ENCODE data around the gene DAZAP2.
A peak's percentile ranks its signal among the peaks of the same experiment; 100 is the strongest.
"Not testable (repeated sequence)": the region's sequence is repeated elsewhere in the genome, so short reads cannot be mapped to it uniquely, and the experiment has no call there.

Gene DAZAP2

GRCh38 chr12:51270951-51271518 lies 32.4 kb downstream of the DAZAP2 start:
- Histone ChIP-seq H3K27ac (ENCODE audit: insufficient read depth in 1 of 2, low read depth in 1 of 2, low read length in 2 of 2, poor library complexity in 1 of 2, severe bottlenecking in 2 of 2) (no peak overlapping the region), H3K4me3 (ENCODE audit: control insufficient read depth in 1 of 7, extremely low read depth in 1 of 7, insufficient read depth in 4 of 7, low read depth in 2 of 7, low read length in 6 of 7) (peak overlapping the region; percentile 59 to 85 (median 74)), H3K9me3 (ENCODE audit: control extremely low read depth in 1 of 5, control insufficient read depth in 4 of 5, insufficient read depth in 2 of 5, low read depth in 1 of 5, low read length in 4 of 5) (no peaks in the 10 kb centered on the region), H3K4me1 (ENCODE audit: control extremely low read depth in 1 of 4, control insufficient read depth in 4 of 4, insufficient read depth in 4 of 4, low read length in 3 of 4) (peaks cover 0 to 20% (median 18%) of the 10 kb centered on the region in 4 experiments), H3K36me3 (ENCODE audit: control insufficient read depth in 4 of 4, insufficient read depth in 4 of 4, low read length in 3 of 4) (no peaks in the 10 kb centered on the region), H3K27me3 (replicated peaks in 2 of 5; ENCODE audit: control insufficient read depth in 4 of 5, insufficient read depth in 5 of 5, low read length in 4 of 5) (peaks cover 0 to 4% (median 0%) of the 10 kb centered on the region in 5 experiments)
- ChIA-PET POLR2A (interaction anchor here (1.7 kb wide), 1 partner anchor 32 kb away, joined by 4 read pairs; the partner anchor contains the start of gene DAZAP2), CTCF (interaction anchor here (0.7 to 2.4 kb wide), 4 partner anchors 10 to 70 kb away, joined by 3 to 14 read pairs (median 4); no protein-coding TSS in a partner anchor)
- WGBS (ENCODE audit: insufficient coverage): 51% methylated on average over 6 of the region's 9 CpGs
- peak in 1 of 3 donors; percentile 47 for DNase-seq

- H3K27me3 ChIP-seq (replicated peaks in 2 of 5; ENCODE audit: control insufficient read depth in 4 of 5, insufficient read depth in 5 of 5, low read length in 4 of 5); DNase-seq; H3K9me3 ChIP-seq (ENCODE audit: control extremely low read depth in 1 of 5, control insufficient read depth in 4 of 5, insufficient read depth in 2 of 5, low read depth in 1 of 5, low read length in 4 of 5); H3K27ac ChIP-seq (ENCODE audit: insufficient read depth in 1 of 2, low read depth in 1 of 2, low read length in 2 of 2, poor library complexity in 1 of 2, severe bottlenecking in 2 of 2); H3K4me3 ChIP-seq (ENCODE audit: control insufficient read depth in 1 of 7, extremely low read depth in 1 of 7, insufficient read depth in 4 of 7, low read depth in 2 of 7, low read length in 6 of 7); CTCF ChIA-PET; H3K36me3 ChIP-seq (ENCODE audit: control insufficient read depth in 4 of 4, insufficient read depth in 4 of 4, low read length in 3 of 4): not testable (repeated sequence)
- H3K4me1 ChIP-seq (ENCODE audit: control extremely low read depth in 1 of 4, control insufficient read depth in 4 of 4, insufficient read depth in 4 of 4, low read length in 3 of 4): peaks cover 0 to 20% (median 18%) of the 10 kb centered on the region in 4 experiments
- 96% methylated on average over 3 of the region's 7 CpGs for whole genome bisulfite sequencing (ENCODE audit: insufficient coverage)
- POLR2A ChIA-PET: interaction anchor here (0.6 kb wide), 1 partner anchor 48 kb away, joined by 3 read pairs; no protein-coding TSS in a partner anchor
Measured at GRCh38 chr12:51272810-51273209, 34.2 kb downstream of the DAZAP2 start.

GRCh38 chr12:51275088-51275487 lies 36.5 kb downstream of the DAZAP2 start:
- H3K9me3 ChIP-seq (ENCODE audit: control extremely low read depth in 1 of 5, control insufficient read depth in 4 of 5, insufficient read depth in 2 of 5, low read depth in 1 of 5, low read length in 4 of 5): no peaks in the 10 kb centered on the region
- H3K27me3 ChIP-seq (replicated peaks in 2 of 5; ENCODE audit: control insufficient read depth in 4 of 5, insufficient read depth in 5 of 5, low read length in 4 of 5): peaks cover 0 to 4% (median 0%) of the 10 kb centered on the region in 5 experiments
- POLR2A ChIA-PET: no interaction called here
- no peak overlapping the region for H3K27ac ChIP-seq (ENCODE audit: insufficient read depth in 1 of 2, low read depth in 1 of 2, low read length in 2 of 2, poor library complexity in 1 of 2, severe bottlenecking in 2 of 2)
- no peak overlapping the region for H3K4me3 ChIP-seq (ENCODE audit: control insufficient read depth in 1 of 7, extremely low read depth in 1 of 7, insufficient read depth in 4 of 7, low read depth in 2 of 7, low read length in 6 of 7)
- CTCF ChIA-PET: interaction anchor here (1.8 kb wide), 1 partner anchor 66 kb away, joined by 7 read pairs; no protein-coding TSS in a partner anchor
- WGBS (ENCODE audit: insufficient coverage): 91% methylated on average over 1 of the region's 1 CpG
- no peaks in the 10 kb centered on the region for H3K36me3 ChIP-seq (ENCODE audit: control insufficient read depth in 4 of 4, insufficient read depth in 4 of 4, low read length in 3 of 4)
- H3K4me1 ChIP-seq (ENCODE audit: control extremely low read depth in 1 of 4, control insufficient read depth in 4 of 4, insufficient read depth in 4 of 4, low read length in 3 of 4): peaks cover 0 to 10% (median 7%) of the 10 kb centered on the region in 4 experiments
- DNase-seq: peak in 1 of 3 donors; percentile 11

- no peak for DNase-seq
- no peaks in the 10 kb centered on the region for H3K9me3 ChIP-seq (ENCODE audit: control extremely low read depth in 1 of 5, control insufficient read depth in 4 of 5, insufficient read depth in 2 of 5, low read depth in 1 of 5, low read length in 4 of 5)
- no peaks in the 10 kb centered on the region for H3K27me3 ChIP-seq (replicated peaks in 2 of 5; ENCODE audit: control insufficient read depth in 4 of 5, insufficient read depth in 5 of 5, low read length in 4 of 5)
- WGBS (ENCODE audit: insufficient coverage): 100% methylated on average over 2 of the region's 4 CpGs
- H3K27ac ChIP-seq (ENCODE audit: insufficient read depth in 1 of 2, low read depth in 1 of 2, low read length in 2 of 2, poor library complexity in 1 of 2, severe bottlenecking in 2 of 2): no peak overlapping the region
- no peaks in the 10 kb centered on the region for H3K4me1 ChIP-seq (ENCODE audit: control extremely low read depth in 1 of 4, control insufficient read depth in 4 of 4, insufficient read depth in 4 of 4, low read length in 3 of 4)
- no peak overlapping the region for H3K4me3 ChIP-seq (ENCODE audit: control insufficient read depth in 1 of 7, extremely low read depth in 1 of 7, insufficient read depth in 4 of 7, low read depth in 2 of 7, low read length in 6 of 7)
- H3K36me3 ChIP-seq (ENCODE audit: control insufficient read depth in 4 of 4, insufficient read depth in 4 of 4, low read length in 3 of 4): peaks cover 7 to 48% (median 17%) of the 10 kb centered on the region in 4 experiments
- POLR2A ChIA-PET: no interaction called here
- CTCF ChIA-PET: interaction anchor here (0.6 to 1.5 kb wide), 5 partner anchors 11 to 62 kb away, joined by 3 to 4 read pairs (median 3); no protein-coding TSS in a partner anchor
Measured at GRCh38 chr12:51281202-51281924, 42.7 kb downstream of the DAZAP2 start.

- peaks cover 12 to 76% (median 32%) of the 10 kb centered on the region in 4 experiments for H3K36me3 ChIP-seq (ENCODE audit: control insufficient read depth in 4 of 4, insufficient read depth in 4 of 4, low read length in 3 of 4)
- WGBS (ENCODE audit: insufficient coverage): 100% methylated on average over 1 of the region's 1 CpG
Measured at GRCh38 chr12:51285843-51286242, 47.2 kb downstream of the DAZAP2 start.

GRCh38 chr12:51291603-51292513 lies 53.2 kb downstream of the DAZAP2 start:
- H3K4me3 ChIP-seq (ENCODE audit: control insufficient read depth in 1 of 7, extremely low read depth in 1 of 7, insufficient read depth in 4 of 7, low read depth in 2 of 7, low read length in 6 of 7); H3K27ac ChIP-seq (ENCODE audit: insufficient read depth in 1 of 2, low read depth in 1 of 2, low read length in 2 of 2, poor library complexity in 1 of 2, severe bottlenecking in 2 of 2); DNase-seq; H3K4me1 ChIP-seq (ENCODE audit: control extremely low read depth in 1 of 4, control insufficient read depth in 4 of 4, insufficient read depth in 4 of 4, low read length in 3 of 4); H3K27me3 ChIP-seq (replicated peaks in 2 of 5; ENCODE audit: control insufficient read depth in 4 of 5, insufficient read depth in 5 of 5, low read length in 4 of 5); POLR2A ChIA-PET; H3K9me3 ChIP-seq (ENCODE audit: control extremely low read depth in 1 of 5, control insufficient read depth in 4 of 5, insufficient read depth in 2 of 5, low read depth in 1 of 5, low read length in 4 of 5): not testable (repeated sequence)
- CTCF ChIA-PET: interaction anchor here (0.9 to 1.8 kb wide), 3 partner anchors 9 to 49 kb away, joined by 3 to 5 read pairs (median 4); no protein-coding TSS in a partner anchor
- 89% methylated on average over 4 of the region's 9 CpGs for WGBS (ENCODE audit: insufficient coverage)
- peaks cover 7 to 73% (median 36%) of the 10 kb centered on the region in 4 experiments for H3K36me3 ChIP-seq (ENCODE audit: control insufficient read depth in 4 of 4, insufficient read depth in 4 of 4, low read length in 3 of 4)

More at GRCh38 chr12:51285843-51286242, 47.2 kb downstream of the DAZAP2 start:
- ChIA-PET POLR2A (no interaction called here), CTCF (interaction anchor here (1.0 kb wide), 1 partner anchor 55 kb away, joined by 6 read pairs; no protein-coding TSS in a partner anchor)
- DNase-seq: no peak
- Histone ChIP-seq H3K27ac (ENCODE audit: insufficient read depth in 1 of 2, low read depth in 1 of 2, low read length in 2 of 2, poor library complexity in 1 of 2, severe bottlenecking in 2 of 2) (no peak overlapping the region), H3K4me1 (ENCODE audit: control extremely low read depth in 1 of 4, control insufficient read depth in 4 of 4, insufficient read depth in 4 of 4, low read length in 3 of 4) (no peaks in the 10 kb centered on the region), H3K9me3 (ENCODE audit: control extremely low read depth in 1 of 5, control insufficient read depth in 4 of 5, insufficient read depth in 2 of 5, low read depth in 1 of 5, low read length in 4 of 5) (no peaks in the 10 kb centered on the region), H3K4me3 (ENCODE audit: control insufficient read depth in 1 of 7, extremely low read depth in 1 of 7, insufficient read depth in 4 of 7, low read depth in 2 of 7, low read length in 6 of 7) (no peak overlapping the region), H3K27me3 (replicated peaks in 2 of 5; ENCODE audit: control insufficient read depth in 4 of 5, insufficient read depth in 5 of 5, low read length in 4 of 5) (no peaks in the 10 kb centered on the region)
